GM12878 (cell line): ENCODE measurements around the gene ENPP7.

ENCODE experiments used
- BRCA1 ChIP-seq: IDR thresholded peaks from 2 replicates; pipeline ENCODE4 v1.6.1; 2011; ENCODE audit warnings: low read depth, low read length, improper control_type of control experiment
- KLF5 ChIP-seq: fragments of 450-650 bp; IDR thresholded peaks from 2 replicates; pipeline ENCODE4 v1.6.1; 2014; ENCODE audit warnings: mild to moderate bottlenecking; ENCODE audit not compliant: partially characterized antibody
- POLR2AphosphoS5 ChIP-seq: IDR thresholded peaks from 2 replicates; pipeline ENCODE4 v1.6.1; 2011; ENCODE audit warnings: mild to moderate bottlenecking, low read length, inconsistent platforms
- TBL1XR1 ChIP-seq: IDR thresholded peaks from 2 replicates; pipeline ENCODE4 v1.6.1; 2012; ENCODE audit warnings: low read depth, low read length, improper control_type of control experiment
- TF ChIP-seq, protein P1 (sequence below): IDR thresholded peaks from 2 replicates; pipeline ENCODE4 v1.6.1; 2012; ENCODE audit warnings: low read depth, low read length, improper control_type of control experiment

DNA sequence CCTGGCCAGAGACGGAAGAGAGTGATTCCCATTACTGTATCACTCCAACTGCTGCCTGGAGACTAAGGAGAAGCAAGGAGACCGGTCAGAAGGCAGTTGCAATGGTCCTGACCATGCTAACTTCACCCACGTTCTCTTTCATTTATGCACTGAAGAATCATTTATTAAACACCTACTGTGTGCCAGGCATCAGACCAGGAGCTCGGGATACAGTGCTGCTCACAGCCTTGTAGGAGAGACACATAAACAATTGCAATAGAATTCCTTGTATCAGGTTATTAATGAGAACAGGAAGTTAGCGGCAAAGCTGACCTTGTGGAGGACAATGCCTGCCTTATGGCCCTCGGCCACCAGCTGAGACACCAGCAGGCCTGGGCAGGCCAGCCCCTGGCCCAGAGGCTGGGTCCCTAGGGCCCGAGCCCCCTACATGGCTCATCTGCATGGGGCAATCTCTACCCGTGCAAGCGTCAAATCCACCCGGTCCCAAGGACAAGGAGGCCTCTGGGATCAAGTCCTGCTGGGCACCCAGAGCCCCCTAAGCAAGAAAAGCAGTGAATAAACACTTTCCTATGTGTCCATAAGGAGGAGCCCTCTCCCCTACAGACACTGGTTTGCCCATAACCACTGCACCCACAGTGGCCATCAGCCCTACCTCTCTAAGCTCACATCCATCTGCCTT lies 8.6 kb upstream of the ENPP7 start:
- TF ChIP-seq KLF5 (no peak), BRCA1 (no peak), TBL1XR1 (no peak), POLR2AphosphoS5 (no peak)
- TF ChIP-seq, protein P1, sequence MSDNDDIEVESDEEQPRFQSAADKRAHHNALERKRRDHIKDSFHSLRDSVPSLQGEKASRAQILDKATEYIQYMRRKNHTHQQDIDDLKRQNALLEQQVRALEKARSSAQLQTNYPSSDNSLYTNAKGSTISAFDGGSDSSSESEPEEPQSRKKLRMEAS = no peak
